Kidney (tissue), 14 donors: ENCODE results near the gene WWP2. TPM values are rescaled to one million over a fixed set of nuclear protein-coding genes. Genes with fewer than 3 reads are reported as not detected.

ENCODE experiments used
- DNase-seq, 5 donors: peaks; one replicate each; pipeline ENCODE4 v3.0.0-alpha.2; 2013 to 2020
- FAIRE-seq: peaks from 2 replicates; lab custom pipeline; 2012; peaks lifted over from hg19 to GRCh38; lab: Jason Lieb, UNC
- H3K27ac ChIP-seq, 2 donors: one replicate each; pipeline ENCODE4 v1.7.0; 2013; ENCODE audit warnings: low read depth in 2 of 2, low read length in 2 of 2, inconsistent platforms in 1 of 2
- H3K27me3 ChIP-seq: one replicate; pipeline ENCODE4 v1.7.1; 2013; ENCODE audit warnings: low read length, inconsistent platforms; ENCODE audit not compliant: control insufficient read depth, insufficient read depth
- H3K36me3 ChIP-seq, 3 donors: one replicate each; pipeline versions ENCODE4 v1.7.0 to v1.7.1; 2013; ENCODE audit warnings: low read length in 3 of 3, control low read depth in 1 of 3, inconsistent platforms in 1 of 3; ENCODE audit not compliant: insufficient read depth in 3 of 3, control insufficient read depth in 2 of 3
- H3K4me1 ChIP-seq, 3 donors: one replicate each; pipeline versions ENCODE4 v1.7.0 to v1.7.1; 2013; ENCODE audit warnings: low read length in 3 of 3, inconsistent platforms in 1 of 3, low read depth in 1 of 3; ENCODE audit not compliant: control insufficient read depth in 2 of 3, insufficient read depth in 2 of 3
- H3K4me3 ChIP-seq, 3 donors: one replicate each; pipeline versions ENCODE4 v1.7.0 to v1.8.1; 2013; ENCODE audit warnings: low read length in 3 of 3, control low read depth in 1 of 3, inconsistent platforms in 1 of 3
- H3K9ac ChIP-seq, 3 donors: one replicate each; pipeline versions ENCODE4 v1.7.0 to v1.7.1; 2013; ENCODE audit warnings: low read length in 3 of 3, control low read depth in 1 of 3, inconsistent platforms in 1 of 3
- H3K9me3 ChIP-seq, 3 donors: one replicate each; pipeline versions ENCODE4 v1.7.0 to v1.7.1; 2013; ENCODE audit warnings: low read length in 3 of 3, control low read depth in 1 of 3, inconsistent platforms in 1 of 3; ENCODE audit not compliant: control insufficient read depth in 2 of 3, insufficient read depth in 1 of 3
- intact Hi-C: fragments of 100-400 bp; cut with DNase I; formaldehyde crosslinking; loops from one replicate; pipeline ENCODE4 v1.11.1; 2022
- polyA plus RNA-seq: library from polyadenylated mRNA; stranded (reverse); fragments of 350-450 nt; fragmentation: Illumina TruSeq; extraction: RNeasy Lipid Tissue Mini Kit (QIAGEN cat#74804); gene quantifications from one replicate; pipeline ENCODE4 v1.2.3, GENCODE V29; 2014; ENCODE audit warnings: low read depth, low replicate concordance; ENCODE audit not compliant: insufficient read depth
- total RNA-seq: library from RNA; stranded (reverse); fragmentation: NEBNext Ultra II Directional; extraction: Animal tissue kit (Norgen Biotek cat#: 25700); gene quantifications from one replicate; pipeline ENCODE4 v1.2.1, GENCODE V29; 2021
- TF ChIP-seq, protein P1 (sequence below): IDR thresholded peaks from 3 replicates; pipeline ENCODE4 v1.5.1; 2012; ENCODE audit warnings: mild to moderate bottlenecking, moderate library complexity, borderline replicate concordance; ENCODE audit not compliant: insufficient read depth; ENCODE audit errors: extremely low read depth
- donor health status: control.
- donor health status: control.
- donor health status: control.
- donor health status: control.
- donor health status: control.
- donor health status: DM: yes; HTN: yes; CAD: no.
- donor health status: Normal renal cell carcinoma (clear cell type).

WWP2 gene
- total and polyA plus RNA-seq, 2 donors from 2014 or later = 30.0 to 128 TPM

- no peak for DNase-seq
- Histone ChIP-seq H3K27me3 (no peaks in the 10 kb centered on the region), H3K27ac (no peak overlapping the region), H3K36me3 (no peaks in the 10 kb centered on the region), H3K9ac (no peak overlapping the region), H3K9me3 (no peaks in the 10 kb centered on the region), H3K4me1 (peaks cover 0 to 32% (median 19%) of the 10 kb centered on the region in 3 donors), H3K4me3 (no peak overlapping the region)
- TF ChIP-seq, protein P1, sequence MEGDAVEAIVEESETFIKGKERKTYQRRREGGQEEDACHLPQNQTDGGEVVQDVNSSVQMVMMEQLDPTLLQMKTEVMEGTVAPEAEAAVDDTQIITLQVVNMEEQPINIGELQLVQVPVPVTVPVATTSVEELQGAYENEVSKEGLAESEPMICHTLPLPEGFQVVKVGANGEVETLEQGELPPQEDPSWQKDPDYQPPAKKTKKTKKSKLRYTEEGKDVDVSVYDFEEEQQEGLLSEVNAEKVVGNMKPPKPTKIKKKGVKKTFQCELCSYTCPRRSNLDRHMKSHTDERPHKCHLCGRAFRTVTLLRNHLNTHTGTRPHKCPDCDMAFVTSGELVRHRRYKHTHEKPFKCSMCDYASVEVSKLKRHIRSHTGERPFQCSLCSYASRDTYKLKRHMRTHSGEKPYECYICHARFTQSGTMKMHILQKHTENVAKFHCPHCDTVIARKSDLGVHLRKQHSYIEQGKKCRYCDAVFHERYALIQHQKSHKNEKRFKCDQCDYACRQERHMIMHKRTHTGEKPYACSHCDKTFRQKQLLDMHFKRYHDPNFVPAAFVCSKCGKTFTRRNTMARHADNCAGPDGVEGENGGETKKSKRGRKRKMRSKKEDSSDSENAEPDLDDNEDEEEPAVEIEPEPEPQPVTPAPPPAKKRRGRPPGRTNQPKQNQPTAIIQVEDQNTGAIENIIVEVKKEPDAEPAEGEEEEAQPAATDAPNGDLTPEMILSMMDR = no peak
- intact Hi-C loops = no loop called here
- no peak for FAIRE-seq
Measured at GRCh38 chr16:69834807-69835466, 72.8 kb downstream of the WWP2 start.

GRCh38 chr16:69836257-69836656 lies 74.1 kb downstream of the WWP2 start:
- H3K4me1 ChIP-seq = peaks cover 0 to 24% (median 17%) of the 10 kb centered on the region in 3 donors
- TF ChIP-seq, protein P1 = no peak
- no peak for FAIRE-seq
- H3K27ac ChIP-seq = no peak overlapping the region
- intact Hi-C loops = no loop called here
- DNase-seq = peak in 2 of 5 donors; percentile 57 to 69
- H3K27me3 ChIP-seq = no peaks in the 10 kb centered on the region
- H3K9me3 ChIP-seq = no peaks in the 10 kb centered on the region
- peaks cover 0 to under 1% (median 0%) of the 10 kb centered on the region in 3 donors for H3K36me3 ChIP-seq
- H3K4me3 ChIP-seq = no peak overlapping the region
- no peak overlapping the region for H3K9ac ChIP-seq

- TF ChIP-seq, protein P1 = no peak
- Histone ChIP-seq H3K27me3 (no peaks in the 10 kb centered on the region), H3K36me3 (peaks cover 0 to 4% (median 3%) of the 10 kb centered on the region in 3 donors), H3K9ac (no peak overlapping the region), H3K4me3 (no peak overlapping the region), H3K9me3 (no peaks in the 10 kb centered on the region), H3K27ac (no peak overlapping the region), H3K4me1 (peaks cover 0 to 24% (median 17%) of the 10 kb centered on the region in 3 donors)
- DNase-seq (no peak), FAIRE-seq (no peak)
- intact Hi-C loops = no loop called here
Measured at GRCh38 chr16:69837380-69837779, 75.2 kb downstream of the WWP2 start.
